Measurements from ENCODE around the gene ABHD3.
"Not testable (repeated sequence)": the region's sequence is repeated elsewhere in the genome, so short reads cannot be mapped to it uniquely, and the experiment has no call there.

Gene ABHD3

DNA sequence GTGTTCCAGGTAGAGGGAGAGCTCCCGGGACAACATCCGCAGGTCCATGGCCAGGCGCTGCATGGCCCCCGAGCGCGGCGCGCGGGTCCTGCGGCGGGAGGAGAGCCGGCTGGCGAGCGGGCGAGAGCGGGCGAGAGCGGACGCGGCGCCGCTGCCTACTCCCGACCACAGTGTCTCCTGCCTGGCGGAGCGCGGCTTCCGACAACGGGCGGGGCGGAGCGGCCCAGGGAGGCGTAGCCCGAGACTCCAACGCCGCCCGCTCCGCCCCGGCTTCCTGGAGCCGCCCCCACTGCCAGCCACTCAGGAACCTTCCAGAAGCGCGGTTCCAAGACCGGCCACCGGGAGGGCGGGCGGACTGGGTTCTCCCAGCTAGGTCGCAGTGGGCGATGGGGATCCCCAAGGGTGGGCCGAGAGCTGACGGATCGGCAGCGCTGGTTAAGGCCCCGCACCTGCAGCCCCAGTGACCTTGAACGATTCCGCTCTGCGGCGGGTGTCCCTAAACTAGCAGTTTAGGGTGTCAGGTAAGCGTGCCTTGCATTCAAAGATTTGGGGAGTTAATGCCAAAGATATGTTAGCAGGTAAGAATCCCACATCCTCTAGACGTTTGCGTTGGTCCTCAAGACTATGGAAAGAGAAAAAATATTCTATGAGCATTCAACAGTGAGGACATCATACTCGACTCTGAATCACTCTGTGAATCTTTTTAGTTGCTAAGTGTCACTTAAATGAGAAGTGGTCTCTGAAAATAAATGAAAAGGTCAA lies at the start of gene ABHD3:
TSS of gene ABHD3 (minus strand) at position 172 of the 762 bp plus-strand sequence. CDS start at position 63, 109 bp downstream.
- DNase-seq, result peak; percentile 89 to 96 (median 96)

DNA sequence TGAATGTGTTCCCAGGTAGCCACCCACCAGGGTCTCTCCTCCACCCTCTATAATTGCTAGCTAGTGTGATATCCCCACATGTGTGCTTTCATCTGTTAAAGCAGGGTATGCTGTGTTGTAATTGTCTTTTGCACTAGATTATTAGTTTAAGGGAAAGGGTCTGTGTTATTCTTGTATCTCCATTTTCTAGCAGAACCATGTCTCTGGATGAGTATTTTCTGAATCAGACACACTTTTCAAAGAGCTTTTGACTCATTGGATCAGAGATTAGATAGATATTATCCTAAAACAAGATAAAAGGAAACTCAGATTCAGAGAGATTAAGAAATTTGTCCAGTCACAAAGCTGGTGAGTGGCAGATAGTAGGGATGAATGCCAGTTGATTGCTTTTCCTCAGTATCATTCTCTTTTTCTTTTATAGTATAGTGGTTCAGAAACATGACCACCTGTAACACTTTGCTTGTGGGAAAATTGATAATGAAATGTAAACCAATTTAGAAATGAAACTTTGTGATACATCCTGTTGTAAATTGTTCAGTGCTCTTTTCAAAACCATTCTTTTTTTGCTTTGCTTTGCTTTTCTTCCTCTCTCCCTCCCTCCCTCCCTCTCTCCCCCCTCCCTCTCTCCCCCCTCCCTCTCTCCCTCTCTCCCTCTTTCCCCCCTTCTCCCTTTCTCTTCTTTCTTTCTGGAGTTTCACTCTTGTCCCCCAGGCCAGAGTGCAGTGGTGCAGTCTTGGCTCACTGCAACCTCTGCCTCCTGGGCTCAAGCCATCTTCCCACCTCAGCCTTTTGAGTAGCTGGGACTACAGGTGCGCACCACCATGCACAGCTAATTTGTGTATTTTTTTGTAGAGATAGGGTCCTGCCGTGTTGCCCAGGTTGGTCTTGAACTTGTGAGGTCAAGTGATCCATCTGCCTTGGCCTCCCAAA lies 43.5 kb upstream of the ABHD3 start:
- peak in 2 of 3 experiments; percentile 11 to 51 for DNase-seq

DNA sequence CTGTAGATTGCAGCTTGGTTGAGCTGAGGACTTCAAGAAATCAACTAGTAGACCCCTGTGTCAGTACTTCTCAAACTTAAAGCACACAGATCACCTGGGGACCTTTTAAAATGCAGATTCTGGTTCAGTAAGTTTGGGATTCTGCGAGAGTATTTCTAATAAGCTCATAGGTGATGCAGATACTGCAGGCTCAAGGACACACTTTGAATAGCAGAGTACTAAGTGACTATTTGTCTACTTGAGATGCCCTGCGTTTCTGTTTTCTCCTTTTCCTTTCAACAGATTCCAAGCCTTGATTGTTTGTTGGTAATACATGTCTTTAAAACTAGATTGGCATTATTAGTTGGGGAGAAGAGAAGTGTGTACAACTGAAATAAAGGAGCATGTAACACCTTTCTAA lies 42.7 kb upstream of the ABHD3 start:
- DNase-seq, result peak in 1 of 3 experiments; percentile 51

DNA sequence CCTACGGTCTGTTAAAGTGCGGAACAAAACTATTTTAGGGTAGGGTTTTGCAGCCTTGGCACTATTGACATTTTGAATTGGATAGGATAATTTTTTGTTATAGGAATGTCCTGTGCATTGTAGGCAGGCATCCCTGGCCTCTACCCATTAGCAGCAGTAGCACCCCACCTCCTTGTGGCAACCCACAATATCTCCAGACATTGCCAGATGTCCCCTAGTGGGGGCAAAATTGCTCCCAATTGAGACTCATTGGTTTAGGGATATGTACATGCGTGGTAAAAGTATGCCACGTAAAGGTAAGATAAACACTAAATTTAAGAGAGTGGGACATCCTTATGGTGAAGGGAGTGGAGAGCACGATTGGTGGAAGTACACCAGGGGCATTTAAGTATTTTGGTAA lies 40.7 kb upstream of the ABHD3 start:
- DNase-seq, result no peak

DNA sequence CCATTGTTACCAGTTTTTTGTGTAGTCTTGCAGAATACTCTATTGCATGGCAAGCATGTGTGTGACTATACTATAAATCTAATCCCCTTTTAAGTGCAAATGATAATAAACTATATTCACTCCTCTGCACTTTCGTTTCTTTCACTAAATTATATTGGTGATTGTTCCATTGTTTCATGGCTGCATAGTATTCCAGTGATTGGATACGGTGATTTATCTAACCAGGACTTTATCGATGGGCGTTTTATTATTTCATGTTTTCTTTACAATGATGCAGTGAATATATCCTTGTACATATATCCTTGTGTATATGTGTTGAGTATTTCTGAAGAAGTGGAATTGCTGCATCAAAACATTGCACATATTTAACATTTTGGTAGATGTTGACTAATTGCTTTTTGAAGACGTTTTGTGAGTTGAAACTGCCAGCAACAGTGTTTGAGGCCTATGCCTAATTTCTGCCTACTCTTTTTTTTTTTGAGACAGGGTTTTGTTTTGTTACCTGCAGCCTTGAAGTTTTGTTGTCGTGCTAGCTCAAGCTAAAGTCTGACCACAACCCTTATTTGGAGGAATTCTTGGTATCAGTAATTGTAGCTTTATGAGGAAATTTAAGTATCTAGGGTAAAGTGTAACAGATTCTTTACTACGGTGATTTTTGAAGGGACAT lies 38.7 kb upstream of the ABHD3 start:
- no peak for DNase-seq

GRCh38 chr18:21742315-21742687 lies 37.7 kb upstream of the ABHD3 start:
- peak in 1 of 3 experiments; percentile 66 for DNase-seq

GRCh38 chr18:21741562-21742314 lies 37.2 kb upstream of the ABHD3 start:
- DNase-seq, result peak in 2 of 3 experiments; percentile 73 to 78

- no peak for DNase-seq
Observed at GRCh38 chr18:21741312-21741561, 36.7 kb upstream of the ABHD3 start.

DNA sequence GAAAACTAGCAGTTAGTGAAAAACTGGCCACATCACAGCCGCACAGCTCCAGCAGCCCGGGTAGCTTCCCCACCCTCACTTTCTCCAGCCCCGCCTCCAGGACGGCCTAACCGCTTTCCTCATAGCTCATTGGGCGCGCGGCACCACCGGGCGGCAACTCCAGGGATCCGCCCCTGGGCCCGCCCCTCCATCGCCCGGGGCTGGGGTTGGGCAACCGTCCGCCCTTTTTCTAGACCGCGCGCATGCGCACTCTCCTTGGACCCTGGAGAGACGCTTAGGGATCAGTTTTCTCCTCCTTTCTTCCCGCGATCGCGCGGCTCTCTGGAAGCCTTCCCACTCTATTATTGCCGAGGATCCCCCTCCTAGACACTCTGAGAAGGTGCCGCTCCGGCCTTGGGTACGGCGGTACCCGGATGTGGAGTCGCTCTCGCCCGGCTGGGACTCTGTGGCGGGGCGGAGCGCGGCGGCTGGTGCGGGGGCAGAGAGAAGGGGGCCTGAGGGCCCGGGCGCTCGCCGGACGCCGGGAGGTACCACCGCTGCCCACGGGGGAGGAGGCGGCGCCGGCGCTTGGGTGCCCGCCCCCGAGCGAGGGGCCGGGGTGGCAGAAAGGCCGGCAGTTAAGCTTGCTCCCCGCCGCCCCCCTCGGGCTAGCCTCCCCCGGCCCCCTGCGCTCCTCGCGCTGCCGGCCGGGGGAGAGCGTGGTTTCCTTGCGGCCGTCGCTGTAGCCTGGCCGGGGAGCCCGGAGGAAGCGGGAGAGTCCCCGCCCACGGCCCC lies 36.2 kb upstream of the ABHD3 start, which contains the start of gene MIB1:
TSS of gene MIB1 (plus strand) at position 255 of the 774 bp plus-strand sequence. CDS start 792 bp downstream, outside the sequence.
- peak; percentile 97 to 100 (median 99) for DNase-seq

DNA sequence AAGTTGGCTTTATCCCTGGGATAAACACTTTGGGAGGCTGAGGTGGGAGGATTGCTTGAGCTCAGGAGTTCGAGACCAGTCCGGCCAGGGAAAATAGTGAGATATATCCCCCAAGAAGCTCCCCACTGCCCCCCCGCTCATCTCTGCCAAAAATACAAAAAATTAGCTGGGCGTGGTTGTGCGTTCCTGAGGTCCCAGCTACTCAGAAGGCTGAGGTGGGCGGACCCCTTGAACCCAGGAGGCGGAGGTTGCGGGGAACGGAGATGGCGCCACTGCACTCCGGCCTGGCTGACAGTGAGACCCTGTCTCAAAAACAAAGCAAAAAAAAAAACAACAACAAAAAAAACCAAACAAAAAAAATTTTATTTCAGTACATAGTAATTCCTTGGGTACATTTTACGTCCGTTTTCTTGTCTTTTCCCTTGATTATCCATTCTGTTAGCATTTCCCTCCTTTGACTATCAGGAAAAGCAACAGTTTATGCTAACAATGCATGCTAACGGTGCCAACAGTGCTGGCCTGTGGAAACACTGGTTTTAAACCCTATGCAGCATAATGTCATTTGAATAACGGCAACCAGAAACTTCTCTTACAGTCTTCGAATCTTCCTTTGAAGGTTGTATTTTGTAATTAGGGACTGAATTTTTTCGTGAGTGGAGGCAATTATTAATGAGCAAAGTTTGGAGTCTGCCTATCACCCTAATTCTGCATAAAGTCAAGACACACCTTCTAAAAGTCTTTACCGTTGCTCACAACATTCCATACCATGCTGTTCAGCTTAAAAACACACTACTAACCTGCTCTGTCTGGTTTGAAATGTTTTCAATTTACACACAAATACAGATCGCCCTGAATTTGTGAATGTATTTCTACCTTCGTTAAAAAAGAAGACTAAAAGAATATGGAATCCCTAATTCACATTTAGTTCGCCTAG lies 35.3 kb upstream of the ABHD3 start:
- DNase-seq, result no peak

DNA sequence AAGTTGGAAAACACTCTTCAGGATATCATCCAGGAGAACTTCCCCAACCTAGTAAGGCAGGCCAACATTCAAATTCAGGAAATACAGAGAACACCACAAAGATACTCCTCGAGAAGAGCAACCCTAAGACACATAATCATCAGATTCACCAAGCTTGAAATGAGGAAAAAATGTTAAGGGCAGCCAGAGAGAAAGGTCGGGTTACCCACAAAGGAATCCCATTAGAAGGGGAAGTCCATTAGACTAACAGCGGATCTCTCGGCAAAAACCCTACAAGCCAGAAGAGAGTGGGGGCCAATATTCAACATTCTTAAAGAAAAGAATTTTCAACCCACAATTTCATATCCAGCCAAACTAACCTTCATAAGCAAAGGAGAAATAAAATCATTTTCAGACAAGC lies 32.4 kb upstream of the ABHD3 start:
- DNase-seq, result not testable (repeated sequence)

DNA sequence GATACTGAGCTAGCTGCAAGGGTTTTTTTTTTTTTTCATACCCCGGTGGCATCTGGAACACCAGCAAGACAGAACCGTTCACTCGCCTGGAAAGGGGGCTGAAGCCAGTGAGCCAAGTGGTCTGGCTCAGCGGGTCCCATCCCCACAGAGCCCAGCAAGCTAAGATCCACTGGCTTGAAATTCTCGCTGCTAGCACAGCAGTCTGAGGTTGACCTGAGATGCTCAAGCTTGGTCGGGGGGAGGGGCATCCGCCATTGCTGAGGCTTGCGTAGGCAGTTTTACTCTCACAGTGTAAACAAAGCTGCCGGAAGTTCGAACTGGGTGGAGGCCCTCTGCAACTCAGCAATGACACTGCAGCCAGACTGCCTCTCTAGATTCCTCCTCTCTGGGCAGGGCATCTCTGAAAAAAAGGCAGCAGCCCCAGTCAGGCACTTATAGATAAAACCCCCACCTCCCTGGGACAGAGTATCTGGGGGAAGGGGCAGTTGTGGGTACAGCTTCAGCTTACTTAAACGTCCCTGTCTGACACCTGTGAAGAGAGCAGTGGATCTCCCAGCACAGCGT lies 31.0 kb upstream of the ABHD3 start:
- DNase-seq, result peak in 1 of 3 experiments; percentile 14

GRCh38 chr18:21733011-21733410 lies 28.4 kb upstream of the ABHD3 start:
- no peak for DNase-seq

DNA sequence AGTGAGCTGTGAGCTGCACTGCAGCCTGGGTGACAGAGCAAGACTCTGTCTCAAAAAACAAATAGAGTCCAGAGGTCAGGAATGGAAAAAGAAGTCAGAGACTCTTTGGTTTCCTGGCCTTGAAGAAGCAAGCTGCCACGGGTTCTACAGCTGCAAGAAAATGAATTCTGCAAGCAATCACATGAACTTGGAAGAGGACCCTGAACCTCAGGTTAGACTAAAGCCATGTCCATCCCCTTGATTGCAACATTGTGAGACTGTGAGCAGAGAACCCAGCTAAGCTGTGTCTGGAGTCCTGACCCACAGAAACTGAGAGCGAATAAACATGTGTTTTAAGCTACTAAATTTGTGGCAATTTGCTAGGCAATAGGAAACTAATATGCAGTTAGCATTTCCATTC lies 23.1 kb upstream of the ABHD3 start:
- DNase-seq, result no peak

DNA sequence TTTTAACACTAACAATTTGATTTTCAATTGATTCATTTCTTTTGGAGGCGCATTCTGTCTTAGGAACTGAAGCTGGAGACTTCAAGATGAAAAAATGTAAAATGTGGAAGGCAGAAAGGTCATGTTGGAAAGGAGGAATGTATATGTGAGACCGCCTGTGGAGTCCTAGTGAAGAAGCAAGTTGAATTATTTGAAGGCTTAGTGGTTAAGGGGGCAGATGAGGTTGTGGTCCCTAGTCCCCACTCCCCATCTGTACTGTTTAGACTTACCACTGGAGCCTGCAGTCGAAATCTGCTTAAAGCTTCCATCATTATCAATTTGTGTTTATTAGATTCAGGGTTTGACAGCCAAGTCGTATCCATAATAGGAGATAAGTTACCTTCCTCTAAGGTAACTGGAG lies 20.6 kb upstream of the ABHD3 start:
- DNase-seq, result no peak

- DNase-seq, result no peak
Observed at GRCh38 chr18:21722687-21723086, 18.1 kb upstream of the ABHD3 start.

DNA sequence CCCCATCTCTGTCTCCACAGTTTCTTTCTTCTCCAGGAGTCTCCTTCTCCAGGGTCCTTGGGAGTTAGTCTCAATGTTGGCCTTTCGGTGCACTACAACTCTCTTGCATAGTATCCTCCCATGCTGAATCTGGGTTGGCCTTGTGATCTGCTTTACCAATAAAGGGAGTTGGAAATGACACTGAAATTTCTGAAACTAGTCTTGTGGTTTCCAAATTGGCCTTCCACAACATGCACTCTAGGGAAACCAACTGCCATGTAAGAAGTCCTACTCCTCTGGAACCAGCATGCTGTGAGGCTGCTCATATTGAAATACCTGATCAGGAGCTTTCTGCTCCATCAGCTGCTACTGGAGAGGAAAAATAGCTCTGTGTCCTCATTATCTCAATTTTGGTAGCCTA lies 9.9 kb upstream of the ABHD3 start:
- no peak for DNase-seq

DNA sequence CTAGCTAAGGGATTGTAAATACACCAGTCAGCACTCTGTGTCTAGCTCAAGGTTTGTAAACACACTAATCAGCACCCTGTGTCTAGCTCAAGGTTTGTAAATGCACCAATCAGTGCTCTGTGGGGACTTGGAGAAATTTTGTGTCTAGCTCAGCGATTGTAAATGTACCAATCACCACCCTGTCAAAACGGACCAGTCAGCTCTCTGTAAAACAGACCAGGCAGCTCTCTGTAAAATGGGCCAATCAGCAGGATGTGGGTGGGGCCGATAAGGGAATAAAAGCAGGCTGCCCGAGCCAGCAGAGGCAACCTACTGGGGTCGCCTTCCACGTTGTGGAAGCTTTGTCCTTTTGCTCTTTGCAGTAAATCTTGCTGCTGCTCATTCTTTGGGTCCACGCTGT lies 2.6 kb upstream of the ABHD3 start:
- not testable (repeated sequence) for DNase-seq

GRCh38 chr18:21706386-21706865 lies 1.9 kb upstream of the ABHD3 start:
- DNase-seq, result no peak

DNA sequence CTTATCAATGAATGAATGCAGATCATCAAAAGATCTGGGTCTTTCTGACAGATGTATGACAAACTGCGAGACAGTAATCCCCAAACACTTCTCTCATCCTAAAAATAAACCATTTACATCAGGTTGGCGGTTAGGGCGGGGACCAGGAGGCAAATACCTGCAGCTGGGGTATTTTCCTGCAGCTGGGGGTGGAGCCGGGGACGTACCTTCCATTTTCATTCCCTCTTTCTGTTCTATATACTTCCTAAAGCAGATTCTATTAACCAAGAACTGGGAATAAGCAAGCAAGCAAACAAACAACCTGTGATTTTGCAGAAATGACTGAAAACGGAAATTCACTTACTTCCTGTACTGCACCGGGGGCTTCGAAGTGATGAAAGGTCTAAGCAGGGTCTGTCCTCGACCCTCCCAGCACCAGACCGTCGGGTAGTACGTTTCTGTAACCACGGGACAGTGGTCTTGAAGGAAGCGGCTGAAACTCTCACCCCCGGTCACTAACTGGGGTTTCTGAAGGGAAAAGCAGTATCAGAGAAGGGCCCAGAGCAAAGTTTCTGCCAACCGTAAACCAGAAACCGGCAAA lies 1.2 kb downstream of the ABHD3 start:
- peak; percentile 13 to 69 (median 55) for DNase-seq
